ENCODE measurements around the gene CALML3. TPM values are rescaled to one million over a fixed set of nuclear protein-coding genes. Genes with fewer than 3 reads are reported as not detected.

CALML3 gene
- total and polyA plus RNA-seq, 12 donors, result 0.04 TPM; not detected in 11

DNA sequence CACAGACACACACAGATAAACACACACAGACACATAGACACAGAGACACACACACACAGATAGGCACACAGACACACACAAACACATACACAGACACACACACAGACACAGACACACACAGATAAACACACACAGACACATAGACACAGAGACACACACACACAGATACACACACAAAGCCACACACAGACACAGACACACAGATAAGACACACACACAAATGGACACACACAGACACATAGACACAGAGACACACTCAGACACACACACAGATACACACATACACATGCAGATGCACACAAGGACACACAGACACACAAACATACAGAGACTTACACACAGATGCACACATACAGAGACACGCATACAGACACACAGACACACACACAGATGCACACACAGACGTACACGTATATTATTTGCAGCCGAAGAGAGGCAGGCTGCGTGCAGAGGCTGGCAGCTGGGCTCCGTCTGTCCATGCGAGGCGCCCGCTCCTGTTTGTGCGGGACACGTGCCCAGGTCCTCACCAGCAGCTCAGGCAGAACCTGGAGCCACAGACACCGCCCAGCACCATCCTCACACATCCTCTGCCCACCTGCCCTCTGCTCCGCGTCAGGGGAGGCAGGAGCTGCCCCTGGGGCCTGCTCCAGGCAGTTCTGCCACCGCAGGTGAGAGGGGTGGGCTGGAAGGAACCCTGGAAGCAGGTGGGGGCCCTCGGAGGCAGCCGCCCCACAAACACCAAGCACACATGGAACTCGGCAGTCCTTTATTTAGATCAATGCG lies 26.6 kb upstream of the CALML3 start:
- Histone ChIP-seq H3K36me3 (no peaks in the 10 kb centered on the region), H3K4me1 (no peaks in the 10 kb centered on the region), H3K27me3 (peaks cover 0 to 7% (median 0%) of the 10 kb centered on the region in 7 donors), H3K27ac (no peak overlapping the region), H3K4me3 (no peak overlapping the region), H3K9me3 (no peaks in the 10 kb centered on the region)
- DNase-seq (no peak), ATAC-seq (peak in 1 of 8 donors; percentile 22)
- intact Hi-C loops (cut with DNase I), result no loop called here
- 92 to 93% methylated on average over 19 of the region's 19 CpGs for WGBS, 2 donors
- TF ChIP-seq, protein P1, sequence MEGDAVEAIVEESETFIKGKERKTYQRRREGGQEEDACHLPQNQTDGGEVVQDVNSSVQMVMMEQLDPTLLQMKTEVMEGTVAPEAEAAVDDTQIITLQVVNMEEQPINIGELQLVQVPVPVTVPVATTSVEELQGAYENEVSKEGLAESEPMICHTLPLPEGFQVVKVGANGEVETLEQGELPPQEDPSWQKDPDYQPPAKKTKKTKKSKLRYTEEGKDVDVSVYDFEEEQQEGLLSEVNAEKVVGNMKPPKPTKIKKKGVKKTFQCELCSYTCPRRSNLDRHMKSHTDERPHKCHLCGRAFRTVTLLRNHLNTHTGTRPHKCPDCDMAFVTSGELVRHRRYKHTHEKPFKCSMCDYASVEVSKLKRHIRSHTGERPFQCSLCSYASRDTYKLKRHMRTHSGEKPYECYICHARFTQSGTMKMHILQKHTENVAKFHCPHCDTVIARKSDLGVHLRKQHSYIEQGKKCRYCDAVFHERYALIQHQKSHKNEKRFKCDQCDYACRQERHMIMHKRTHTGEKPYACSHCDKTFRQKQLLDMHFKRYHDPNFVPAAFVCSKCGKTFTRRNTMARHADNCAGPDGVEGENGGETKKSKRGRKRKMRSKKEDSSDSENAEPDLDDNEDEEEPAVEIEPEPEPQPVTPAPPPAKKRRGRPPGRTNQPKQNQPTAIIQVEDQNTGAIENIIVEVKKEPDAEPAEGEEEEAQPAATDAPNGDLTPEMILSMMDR (IDR thresholded peaks at IDR 0.05), result no peak

DNA sequence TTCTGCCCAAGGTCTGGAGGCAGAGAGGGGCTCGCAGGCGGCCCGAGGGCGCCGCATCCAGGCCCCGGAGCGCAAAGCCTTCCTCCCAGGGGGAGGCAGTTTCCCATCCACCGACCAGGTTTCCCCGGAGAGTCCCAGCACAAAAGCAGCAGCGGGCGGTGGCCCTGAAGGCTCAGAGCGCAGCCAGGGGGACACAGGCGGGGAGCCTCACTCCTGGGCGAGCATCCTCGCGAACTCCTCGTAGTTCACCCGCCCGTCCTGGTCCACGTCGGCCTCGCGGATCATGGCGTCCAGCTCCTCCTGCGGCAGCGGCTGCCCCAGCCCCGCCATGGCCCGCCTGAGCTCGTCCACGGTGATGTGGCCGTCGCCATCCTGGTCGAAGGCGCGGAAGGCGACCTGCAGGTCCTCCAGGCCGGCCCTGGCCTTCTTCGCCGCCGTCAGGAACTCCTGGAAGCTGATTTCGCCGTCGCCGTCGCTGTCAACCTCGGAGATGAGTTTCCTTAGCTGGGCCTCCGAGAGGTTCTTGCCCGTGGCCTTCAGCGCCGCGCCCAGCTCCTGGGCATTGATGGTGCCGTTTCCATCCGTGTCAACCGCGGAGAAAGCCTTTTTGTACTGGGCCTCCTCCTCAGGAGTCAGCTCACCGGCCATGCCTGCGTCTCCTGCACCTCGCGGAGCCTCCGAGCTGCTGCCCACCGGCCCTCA lies 25.8 kb upstream of the CALML3 start:
- H3K4me3 ChIP-seq, result no peak overlapping the region
- peaks cover 0 to 7% (median 0%) of the 10 kb centered on the region in 7 donors for H3K27me3 ChIP-seq
- no peak overlapping the region for H3K27ac ChIP-seq
- WGBS, 2 donors, result 92 to 93% methylated on average over 47 to 61 of the region's 61 CpGs
- DNase-seq, result no peak
- TF ChIP-seq, protein P1 (IDR thresholded peaks at IDR 0.05), result no peak
- no peaks in the 10 kb centered on the region for H3K4me1 ChIP-seq
- ATAC-seq, result no peak
- no peaks in the 10 kb centered on the region for H3K36me3 ChIP-seq
- no peaks in the 10 kb centered on the region for H3K9me3 ChIP-seq
- intact Hi-C loops (cut with DNase I), result no loop called here

DNA sequence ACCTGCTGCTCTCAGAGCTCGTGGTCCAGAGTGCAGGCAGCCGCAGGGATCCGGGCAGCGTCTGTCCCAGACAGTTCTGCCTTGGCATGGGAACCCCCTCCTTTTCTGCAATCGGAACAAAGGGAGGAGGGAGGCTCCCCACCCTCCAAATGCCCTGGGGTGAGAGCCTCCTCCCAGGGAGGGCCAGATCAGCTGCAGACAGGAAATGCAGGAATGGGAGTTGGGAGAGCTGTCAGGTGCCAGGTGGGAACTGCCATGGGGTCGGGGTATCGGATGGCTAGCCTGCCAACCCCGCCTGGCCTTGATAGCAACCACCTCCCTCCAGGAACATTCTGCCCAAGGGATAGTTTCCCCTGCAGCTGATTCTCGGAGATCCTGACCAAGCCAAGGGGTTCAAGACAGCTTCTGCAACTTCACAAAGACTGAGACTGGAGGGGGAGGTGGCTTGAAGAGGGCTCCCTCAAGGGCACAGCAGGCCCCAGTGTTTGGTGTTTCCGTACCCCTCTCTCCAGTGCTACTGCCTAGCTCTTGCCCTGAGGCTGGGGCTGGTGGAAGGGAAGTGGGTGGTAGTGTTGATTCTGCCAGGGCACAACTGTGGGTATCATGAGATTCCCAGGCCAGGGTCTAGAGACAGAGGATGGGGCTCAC lies 25.1 kb upstream of the CALML3 start, which contains the start of gene CALML5:
Gene CALML5, minus strand, starts transcription at position 78 of the 648 bp plus-strand sequence. CDS start 132 bp downstream, outside the sequence.
- ATAC-seq (no peak), DNase-seq (no peak)
- Histone ChIP-seq H3K4me1 (no peaks in the 10 kb centered on the region), H3K27ac (no peak within 1 kb of the TSS), H3K9me3 (no peaks in the 10 kb centered on the region), H3K4me3 (no peak within 1 kb of the TSS), H3K36me3 (no peaks in the 10 kb centered on the region), H3K27me3 (peaks cover 0 to 7% (median 0%) of the 10 kb centered on the region in 7 donors)
- intact Hi-C loops (cut with DNase I), result no loop called here
- WGBS, 2 donors, result 87 to 88% methylated on average over 10 of the region's 10 CpGs
- TF ChIP-seq, protein P1 (IDR thresholded peaks at IDR 0.05), result no peak

DNA sequence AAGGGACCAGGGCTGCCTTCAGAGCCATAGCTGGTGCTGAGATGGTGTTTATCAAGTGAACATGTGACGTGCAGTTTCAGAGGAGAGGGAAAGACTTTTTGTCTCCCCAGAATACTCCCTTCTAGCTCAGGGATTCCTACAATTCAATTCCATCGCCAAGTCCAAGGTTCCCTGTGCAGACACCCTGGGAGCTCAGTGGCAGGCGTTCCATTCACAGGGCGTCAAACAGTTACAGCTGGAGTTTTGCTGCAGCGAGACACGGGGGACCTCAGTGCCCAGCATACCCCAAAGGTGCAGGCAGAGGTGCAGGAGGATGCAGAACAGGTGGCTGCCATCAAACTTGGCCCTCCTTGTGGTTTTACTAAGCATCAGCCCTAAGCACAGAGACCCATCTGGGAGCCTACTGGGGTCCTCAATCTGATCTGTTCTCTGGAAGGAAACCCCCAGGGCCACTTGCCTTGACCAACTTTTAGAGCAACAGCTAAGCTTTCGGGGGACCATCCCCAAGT lies 24.5 kb upstream of the CALML3 start:
- DNase-seq, result no peak
- TF ChIP-seq, protein P1 (IDR thresholded peaks at IDR 0.05), result no peak
- intact Hi-C loops (cut with DNase I), result no loop called here
- no peak for ATAC-seq
- Histone ChIP-seq H3K4me3 (no peak overlapping the region), H3K27ac (no peak overlapping the region), H3K4me1 (no peaks in the 10 kb centered on the region), H3K9me3 (no peaks in the 10 kb centered on the region), H3K27me3 (peaks cover 0 to 7% (median 0%) of the 10 kb centered on the region in 7 donors), H3K36me3 (no peaks in the 10 kb centered on the region)
- WGBS, 2 donors, result 87 to 89% methylated on average over 7 of the region's 7 CpGs

Measured in heart right ventricle (tissue), 16 donors.